OCI-LY3 (cell line): Measurements from ENCODE around the gene NOTCH2NLA.
"Not testable (repeated sequence)": the region's sequence is repeated elsewhere in the genome, so short reads cannot be mapped to it uniquely, and the experiment has no call there.

ENCODE experiments used
- H2AFZ ChIP-seq: fragments of 200-600, 300-600 bp; shearing (Covaris generic); 2 replicates; pipeline ENCODE4 v1.6.0; 2014; ENCODE audit warnings: antibody characterized with exemption, low read depth, low read length
- H3K27ac ChIP-seq: fragments of 200-600, 300-600 bp; sonication (generic); 2 replicates; pipeline ENCODE4 v1.5.1; 2014; ENCODE audit warnings: mild to moderate bottlenecking, low read length, moderate library complexity, mixed read lengths
- H3K27me3 ChIP-seq: fragments of 200-600, 300-600 bp; sonication (generic); 2 replicates; pipeline ENCODE4 v1.6.1; 2014; ENCODE audit warnings: low read depth, low read length, mixed read lengths
- H3K36me3 ChIP-seq: fragments of 200-600, 300-600 bp; sonication (generic); replicated peaks from 2 replicates; pipeline ENCODE3; 2014; ENCODE audit warnings: low read depth, low read length, mixed read lengths
- H3K4me1 ChIP-seq: fragments of 300-600, 200-600 bp; sonication (generic); 2 replicates; pipeline ENCODE4 v1.6.1; 2014; ENCODE audit warnings: low read length, mixed read lengths
- H3K4me2 ChIP-seq: fragments of 200-600, 300-600 bp; sonication (generic); 2 replicates; pipeline ENCODE4 v1.6.1; 2014; ENCODE audit warnings: low read length, mixed read lengths
- H3K4me3 ChIP-seq: fragments of 300-600, 200-600 bp; sonication (generic); 2 replicates; pipeline ENCODE4 v1.5.1; 2014; ENCODE audit warnings: antibody characterized with exemption, mild to moderate bottlenecking, low read length, moderate library complexity
- H3K79me2 ChIP-seq: fragments of 300-600, 200-600 bp; shearing (Covaris generic); 2 replicates; pipeline ENCODE4 v1.6.1; 2014; ENCODE audit warnings: mild to moderate bottlenecking, low read length, mixed read lengths
- H3K9ac ChIP-seq: fragments of 300-600, 200-600 bp; shearing (Covaris generic); 2 replicates; pipeline ENCODE4 v1.6.0; 2014; ENCODE audit warnings: mild to moderate bottlenecking, low read length, moderate library complexity
- H3K9me3 ChIP-seq: fragments of 200-600, 300-600 bp; shearing (Covaris generic); 2 replicates; pipeline ENCODE4 v1.6.1; 2014; ENCODE audit warnings: low read length, mixed read lengths; ENCODE audit not compliant: insufficient read depth
- H4K20me1 ChIP-seq: fragments of 200-600, 300-600 bp; sonication (generic); 2 replicates; pipeline ENCODE4 v1.6.1; 2016; ENCODE audit warnings: low read length, mixed read lengths; ENCODE audit not compliant: insufficient read depth

NOTCH2NLA gene

GRCh38 chr1:146228710-146229477 lies at the start of gene NOTCH2NLA:
Gene NOTCH2NLA (minus strand): TSS chr1:146229021. CDS start chr1:146189337, 39,684 bp downstream.
- H3K79me2 ChIP-seq, H3K27me3 ChIP-seq, H3K36me3 ChIP-seq, H4K20me1 ChIP-seq, H3K9me3 ChIP-seq, H3K4me1 ChIP-seq, H2AFZ ChIP-seq: not testable (repeated sequence)
- peak within 1 kb of the TSS; percentile 80 for H3K4me3 ChIP-seq
- H3K4me2 ChIP-seq: peak within 1 kb of the TSS; percentile 49
- H3K27ac ChIP-seq: peak within 1 kb of the TSS; percentile 45; the same call in 1 of the 2 replicates
- peak within 1 kb of the TSS; percentile 76 for H3K9ac ChIP-seq

GRCh38 chr1:146278346-146278745 lies 49.5 kb upstream of the NOTCH2NLA start:
- not testable (repeated sequence) for H3K4me1 ChIP-seq, H4K20me1 ChIP-seq, H2AFZ ChIP-seq, H3K9ac ChIP-seq, H3K9me3 ChIP-seq, H3K27me3 ChIP-seq, H3K4me2 ChIP-seq, H3K4me3 ChIP-seq, H3K27ac ChIP-seq, H3K36me3 ChIP-seq, H3K79me2 ChIP-seq

GRCh38 chr1:146277087-146277486 lies 48.3 kb upstream of the NOTCH2NLA start:
- H3K4me3 ChIP-seq, H3K27me3 ChIP-seq, H3K9ac ChIP-seq, H3K79me2 ChIP-seq, H3K36me3 ChIP-seq, H3K9me3 ChIP-seq, H3K27ac ChIP-seq, H4K20me1 ChIP-seq, H3K4me1 ChIP-seq, H2AFZ ChIP-seq, H3K4me2 ChIP-seq: not testable (repeated sequence)

- H3K4me2 ChIP-seq, H3K9ac ChIP-seq, H4K20me1 ChIP-seq, H3K4me1 ChIP-seq, H3K27me3 ChIP-seq, H3K27ac ChIP-seq, H3K4me3 ChIP-seq, H3K36me3 ChIP-seq, H3K79me2 ChIP-seq, H2AFZ ChIP-seq, H3K9me3 ChIP-seq: not testable (repeated sequence)
Measured at GRCh38 chr1:146274083-146274482, 45.3 kb upstream of the NOTCH2NLA start.

GRCh38 chr1:146273194-146273593 lies 44.4 kb upstream of the NOTCH2NLA start:
- not testable (repeated sequence) for H3K9me3 ChIP-seq, H3K27me3 ChIP-seq, H3K4me3 ChIP-seq, H3K9ac ChIP-seq, H4K20me1 ChIP-seq, H2AFZ ChIP-seq, H3K27ac ChIP-seq, H3K4me2 ChIP-seq, H3K79me2 ChIP-seq, H3K4me1 ChIP-seq, H3K36me3 ChIP-seq

GRCh38 chr1:146272734-146273133 lies 43.9 kb upstream of the NOTCH2NLA start:
- not testable (repeated sequence) for H3K27ac ChIP-seq, H3K4me2 ChIP-seq, H3K9me3 ChIP-seq, H3K4me1 ChIP-seq, H3K79me2 ChIP-seq, H3K4me3 ChIP-seq, H3K9ac ChIP-seq, H4K20me1 ChIP-seq, H2AFZ ChIP-seq, H3K36me3 ChIP-seq, H3K27me3 ChIP-seq

GRCh38 chr1:146271977-146272376 lies 43.2 kb upstream of the NOTCH2NLA start:
- H3K79me2 ChIP-seq, H3K4me1 ChIP-seq, H3K27me3 ChIP-seq, H3K4me3 ChIP-seq, H2AFZ ChIP-seq, H4K20me1 ChIP-seq, H3K36me3 ChIP-seq, H3K9me3 ChIP-seq, H3K9ac ChIP-seq, H3K27ac ChIP-seq, H3K4me2 ChIP-seq: not testable (repeated sequence)

GRCh38 chr1:146270129-146270528 lies 41.3 kb upstream of the NOTCH2NLA start:
- H3K4me1 ChIP-seq, H3K9me3 ChIP-seq, H4K20me1 ChIP-seq, H3K9ac ChIP-seq, H3K4me3 ChIP-seq, H3K27me3 ChIP-seq, H2AFZ ChIP-seq, H3K4me2 ChIP-seq, H3K79me2 ChIP-seq, H3K27ac ChIP-seq, H3K36me3 ChIP-seq: not testable (repeated sequence)

- H3K9ac ChIP-seq, H4K20me1 ChIP-seq, H3K4me3 ChIP-seq, H3K27ac ChIP-seq, H3K9me3 ChIP-seq, H3K27me3 ChIP-seq, H2AFZ ChIP-seq, H3K36me3 ChIP-seq, H3K4me1 ChIP-seq, H3K79me2 ChIP-seq, H3K4me2 ChIP-seq: not testable (repeated sequence)
Measured at GRCh38 chr1:146266179-146266748, 37.4 kb upstream of the NOTCH2NLA start.

GRCh38 chr1:146264761-146265160 lies 35.9 kb upstream of the NOTCH2NLA start:
- not testable (repeated sequence) for H3K4me3 ChIP-seq, H3K27ac ChIP-seq, H2AFZ ChIP-seq, H3K4me1 ChIP-seq, H3K79me2 ChIP-seq, H3K9me3 ChIP-seq, H3K9ac ChIP-seq, H3K36me3 ChIP-seq, H3K4me2 ChIP-seq, H4K20me1 ChIP-seq, H3K27me3 ChIP-seq
